Activated T-cell treated with anti-CD3 and anti-CD28 coated beads, Interleukin-2, amount 50 U/mL, for 72 hours (primary cell): ENCODE results near the gene RNF138. TPM values are rescaled to one million over a fixed set of nuclear protein-coding genes. Genes with fewer than 3 reads are reported as not detected.
A peak's percentile ranks its signal among the peaks of the same experiment; 100 is the strongest.

ENCODE experiments used
- ATAC-seq, 2 donors: fragments of 150-1000 bp; cut with Tn5 transposase; replicated peaks in 1 of 2; 2 replicates each; pipeline ENCODE4 v1.10.0; 2021; ENCODE audit warnings: moderate library complexity in 2 of 2, mild to moderate bottlenecking in 1 of 2
- DNase-seq, 2 donors: peaks; one replicate each; pipeline ENCODE4 v3.0.0; 2021 to 2022; ENCODE audit warnings: mixed read lengths in 1 of 2
- H3K27ac Mint-ChIP-seq: one replicate; pipeline ENCODE4 v1.8.0; 2022; ENCODE audit warnings: mild to moderate bottlenecking, moderate library complexity, mixed read lengths
- H3K27me3 Mint-ChIP-seq: one replicate; pipeline ENCODE4 v1.8.0; 2022; ENCODE audit warnings: low read depth, mixed read lengths
- H3K36me3 Mint-ChIP-seq, 2 donors: one replicate each; pipeline ENCODE4 v1.8.0; 2022; ENCODE audit warnings: mixed read lengths in 2 of 2, mild to moderate bottlenecking in 1 of 2; ENCODE audit not compliant: insufficient read depth in 2 of 2
- H3K4me1 Mint-ChIP-seq: one replicate; pipeline ENCODE4 v1.8.0; 2022; ENCODE audit warnings: low read depth, mixed read lengths
- H3K4me3 Mint-ChIP-seq, 2 donors: one replicate each; pipeline ENCODE4 v1.8.0; 2022; ENCODE audit warnings: mild to moderate bottlenecking in 2 of 2, mixed read lengths in 2 of 2, moderate library complexity in 2 of 2
- H3K9me3 Mint-ChIP-seq, 2 donors: one replicate each; pipeline ENCODE4 v1.8.0; 2022; ENCODE audit warnings: mixed read lengths in 2 of 2
- total RNA-seq, 2 donors: library from RNA; stranded (reverse); gene quantifications; one replicate each; pipeline ENCODE4 v1.2.3, GENCODE V29; 2022

Gene RNF138
- total RNA-seq, 2 donors from 2014 or later, result 74.7 to 79.9 TPM

- no peak for DNase-seq
- H3K36me3 Mint-ChIP-seq, result peaks cover 10 to 28% of the 10 kb centered on the region in 2 donors
- no peaks in the 10 kb centered on the region for H3K9me3 Mint-ChIP-seq
- H3K4me3 Mint-ChIP-seq, result peak overlapping the region in 1 of 2 donors; percentile 65
- H3K27me3 Mint-ChIP-seq, result no peaks in the 10 kb centered on the region
- H3K27ac Mint-ChIP-seq, result peak overlapping the region; percentile 88
- ATAC-seq, result no peak
- peaks cover 60% of the 10 kb centered on the region for H3K4me1 Mint-ChIP-seq
Measured at GRCh38 chr18:32111706-32112105, 20.0 kb downstream of the RNF138 start.

GRCh38 chr18:32112826-32113225 is 21.2 kb downstream of the RNF138 start:
- no peak for DNase-seq
- Mint-ChIP-seq H3K9me3 (no peaks in the 10 kb centered on the region), H3K4me3 (no peak overlapping the region), H3K4me1 (peaks cover 59% of the 10 kb centered on the region), H3K27me3 (no peaks in the 10 kb centered on the region), H3K27ac (no peak overlapping the region), H3K36me3 (peaks cover 10 to 39% of the 10 kb centered on the region in 2 donors)
- ATAC-seq, result no peak

- no peak for DNase-seq
- H3K4me3 Mint-ChIP-seq, result no peak overlapping the region
- no peak for ATAC-seq
Measured at GRCh38 chr18:32114293-32114942, 22.7 kb downstream of the RNF138 start.

GRCh38 chr18:32122039-32122438 is 30.4 kb downstream of the RNF138 start:
- no peak for ATAC-seq
- Mint-ChIP-seq H3K9me3 (no peaks in the 10 kb centered on the region), H3K4me3 (no peak overlapping the region), H3K27me3 (no peaks in the 10 kb centered on the region), H3K36me3 (peaks cover 8 to 24% of the 10 kb centered on the region in 2 donors), H3K27ac (peak overlapping the region; percentile 38), H3K4me1 (peaks cover 7% of the 10 kb centered on the region)
- DNase-seq, result no peak

More at GRCh38 chr18:32114293-32114942, 22.7 kb downstream of the RNF138 start:
- H3K9me3 Mint-ChIP-seq, result no peaks in the 10 kb centered on the region
- peaks cover 43% of the 10 kb centered on the region for H3K4me1 Mint-ChIP-seq
- no peaks in the 10 kb centered on the region for H3K27me3 Mint-ChIP-seq
- H3K27ac Mint-ChIP-seq, result peak overlapping the region; percentile 2
- H3K36me3 Mint-ChIP-seq, result peaks cover 10 to 41% of the 10 kb centered on the region in 2 donors

DNA sequence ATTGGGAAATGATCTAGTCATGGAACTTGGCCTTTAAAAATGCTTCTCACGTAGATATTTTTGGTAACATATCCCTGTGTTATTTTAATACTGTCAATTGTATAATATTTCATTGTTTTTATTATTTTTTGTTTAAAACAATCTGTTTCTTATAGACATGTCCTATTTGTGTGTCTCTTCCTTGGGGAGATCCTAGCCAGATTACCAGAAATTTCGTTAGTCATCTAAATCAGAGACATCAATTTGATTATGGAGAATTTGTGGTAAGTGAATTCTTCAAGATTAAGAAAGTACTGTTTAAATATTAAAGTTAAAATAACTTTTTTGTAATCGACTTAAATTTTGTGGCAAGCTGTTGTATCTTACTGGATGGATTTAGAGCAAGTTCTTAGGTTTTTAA is 34.9 kb downstream of the RNF138 start:
- Mint-ChIP-seq H3K36me3 (peaks cover 5 to 22% of the 10 kb centered on the region in 2 donors), H3K27ac (peak overlapping the region; percentile 65)

GRCh38 chr18:32135625-32136024 is 44.0 kb downstream of the RNF138 start:
- Mint-ChIP-seq H3K27me3 (no peaks in the 10 kb centered on the region), H3K4me1 (peaks cover 6% of the 10 kb centered on the region), H3K9me3 (no peaks in the 10 kb centered on the region), H3K36me3 (peaks cover 0 to 3% of the 10 kb centered on the region in 2 donors), H3K4me3 (no peak overlapping the region), H3K27ac (no peak overlapping the region)
- ATAC-seq (no peak), DNase-seq (no peak)

More for the DNA sequence above, 34.9 kb downstream of the RNF138 start:
- H3K27me3 Mint-ChIP-seq, result no peaks in the 10 kb centered on the region
- H3K4me3 Mint-ChIP-seq, result no peak overlapping the region
- DNase-seq, result no peak
- no peaks in the 10 kb centered on the region for H3K4me1 Mint-ChIP-seq
- no peak for ATAC-seq
- H3K9me3 Mint-ChIP-seq, result no peaks in the 10 kb centered on the region

DNA sequence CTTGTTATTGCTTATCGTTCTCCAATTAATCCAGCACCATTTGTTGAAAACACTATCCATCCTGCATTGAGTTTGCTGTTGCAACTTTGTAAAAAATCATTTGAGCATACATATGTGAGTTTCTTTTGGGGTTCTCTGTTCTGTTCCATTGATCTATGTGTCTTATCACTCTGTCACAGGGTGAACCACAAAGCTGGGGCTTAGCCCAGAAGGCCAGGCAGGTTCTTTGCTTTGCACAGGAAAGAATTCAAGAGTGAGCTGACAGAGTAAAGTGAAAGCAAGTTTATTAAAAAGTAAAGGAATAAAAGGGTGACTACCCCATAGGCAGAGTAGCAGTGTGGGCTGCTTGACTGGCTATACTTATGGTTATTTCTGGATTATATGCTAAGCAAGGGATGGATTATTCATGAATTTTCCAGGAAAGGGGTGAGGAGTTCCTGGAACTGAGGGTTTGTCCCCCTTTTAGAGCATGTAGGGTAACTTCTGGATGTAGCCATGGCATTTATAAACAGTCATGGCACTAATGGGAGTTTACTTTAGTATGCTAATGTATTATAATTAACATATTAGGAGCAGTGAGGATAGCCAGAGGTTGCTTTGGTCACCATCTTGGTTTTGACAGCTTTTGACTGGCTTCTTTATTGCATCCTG is 46.8 kb downstream of the RNF138 start:
- no peak for DNase-seq
- peak in 1 of 2 donors; percentile 9 for ATAC-seq
- no peaks in the 10 kb centered on the region for H3K27me3 Mint-ChIP-seq
- no peak overlapping the region for H3K27ac Mint-ChIP-seq
- peaks cover 6% of the 10 kb centered on the region for H3K4me1 Mint-ChIP-seq
- H3K36me3 Mint-ChIP-seq, result peaks cover 0 to 1% of the 10 kb centered on the region in 2 donors
- no peaks in the 10 kb centered on the region for H3K9me3 Mint-ChIP-seq
- H3K4me3 Mint-ChIP-seq, result no peak overlapping the region

DNA sequence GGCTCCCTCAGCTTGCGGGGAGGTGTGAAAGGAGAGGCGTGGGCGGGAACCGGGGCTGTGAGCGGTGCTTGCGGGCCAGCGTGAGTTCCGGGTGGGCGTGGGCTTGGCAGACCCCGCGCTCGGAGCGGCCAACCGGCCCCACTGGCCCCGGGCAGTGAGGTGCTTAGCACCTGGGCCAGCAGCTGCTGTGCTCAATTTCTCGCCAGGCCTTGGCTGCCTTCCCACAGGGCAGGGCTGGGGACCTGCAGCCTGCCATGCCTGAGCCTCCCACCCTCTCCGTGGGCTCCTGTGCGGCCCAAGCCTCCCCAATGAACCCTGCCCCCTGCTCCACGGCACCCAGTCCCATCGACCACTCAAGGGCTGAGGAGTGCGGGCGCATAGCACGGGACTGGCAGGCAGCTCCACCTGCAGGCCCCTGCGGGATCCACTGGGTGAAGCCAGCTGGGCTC is 48.2 kb downstream of the RNF138 start:
- no peak for DNase-seq
- Mint-ChIP-seq H3K36me3 (peaks cover 0 to 1% of the 10 kb centered on the region in 2 donors), H3K9me3 (no peaks in the 10 kb centered on the region), H3K4me3 (no peak overlapping the region), H3K27me3 (no peaks in the 10 kb centered on the region), H3K27ac (no peak overlapping the region), H3K4me1 (peaks cover 6% of the 10 kb centered on the region)
- ATAC-seq, result no peak

DNA sequence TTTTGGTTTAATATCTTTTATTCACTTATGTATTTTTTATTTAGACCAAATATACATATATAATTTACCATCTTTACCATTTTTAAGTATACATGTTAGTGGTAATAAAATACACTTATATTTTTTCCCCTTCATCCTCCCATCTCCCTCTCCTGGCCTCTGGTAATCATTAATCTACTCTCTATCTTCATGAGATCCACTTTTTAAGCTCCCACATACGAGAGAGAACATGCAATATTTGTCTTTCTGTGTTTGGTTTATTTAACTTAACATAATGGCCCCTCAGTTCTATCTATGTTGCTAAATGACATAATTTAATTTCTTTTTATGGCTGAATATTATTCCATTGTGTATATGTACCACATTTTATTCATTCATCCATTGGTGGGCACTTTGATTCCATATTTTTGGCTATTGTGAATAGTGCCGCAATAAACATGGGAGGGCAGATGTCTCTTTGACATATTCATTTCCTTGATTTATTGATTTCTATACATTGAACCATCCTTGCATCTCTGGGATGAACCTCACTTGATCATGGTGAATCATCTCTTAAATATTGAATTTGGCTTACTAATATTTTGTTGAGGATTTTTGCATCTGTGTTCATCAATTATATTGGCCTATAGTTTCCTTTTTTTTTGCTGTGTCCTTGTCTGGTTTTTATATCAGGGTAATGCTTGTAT is 56.7 kb downstream of the RNF138 start:
- Mint-ChIP-seq H3K9me3 (no peaks in the 10 kb centered on the region), H3K4me1 (peaks cover 9% of the 10 kb centered on the region), H3K4me3 (no peak overlapping the region), H3K27me3 (no peaks in the 10 kb centered on the region), H3K27ac (no peak overlapping the region), H3K36me3 (no peaks in the 10 kb centered on the region)
- ATAC-seq (no peak), DNase-seq (no peak)

GRCh38 chr18:32152705-32153448 is 61.2 kb downstream of the RNF138 start:
- ATAC-seq, result peak; percentile 60 to 64
- H3K27ac Mint-ChIP-seq, result no peak overlapping the region
- peaks cover 16% of the 10 kb centered on the region for H3K4me1 Mint-ChIP-seq
- H3K9me3 Mint-ChIP-seq, result no peaks in the 10 kb centered on the region
- peak overlapping the region in 1 of 2 donors; percentile 38 for H3K4me3 Mint-ChIP-seq
- no peak for DNase-seq
- H3K36me3 Mint-ChIP-seq, result peaks cover 2 to 4% of the 10 kb centered on the region in 2 donors
- no peaks in the 10 kb centered on the region for H3K27me3 Mint-ChIP-seq

- ATAC-seq (no peak), DNase-seq (no peak)
- H3K4me1 Mint-ChIP-seq, result peaks cover 23% of the 10 kb centered on the region
- H3K36me3 Mint-ChIP-seq, result peaks cover 2 to 4% of the 10 kb centered on the region in 2 donors
- no peaks in the 10 kb centered on the region for H3K9me3 Mint-ChIP-seq
- H3K27ac Mint-ChIP-seq, result no peak overlapping the region
- H3K4me3 Mint-ChIP-seq, result no peak overlapping the region
- H3K27me3 Mint-ChIP-seq, result no peaks in the 10 kb centered on the region
Measured at GRCh38 chr18:32156855-32157254, 65.2 kb downstream of the RNF138 start.

DNA sequence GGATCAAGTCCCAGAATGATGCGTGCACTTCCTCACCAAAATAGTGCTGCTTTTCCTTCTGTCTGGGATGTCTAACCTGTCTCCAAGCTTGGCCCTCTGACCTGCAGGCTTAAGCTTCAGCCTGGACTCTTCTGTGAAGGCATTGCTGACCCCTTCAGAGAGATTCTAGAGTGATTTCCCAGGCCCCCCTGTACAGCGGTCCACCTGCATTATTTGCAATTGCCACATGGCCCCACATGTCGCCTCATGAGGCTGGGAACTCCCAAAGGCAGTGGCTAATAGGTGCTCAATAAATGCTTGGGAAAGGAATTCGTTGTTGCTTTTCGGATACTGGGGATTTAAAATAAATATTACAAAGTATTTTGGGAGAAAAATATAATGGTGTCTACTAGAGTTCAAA is 65.9 kb downstream of the RNF138 start:
- Mint-ChIP-seq H3K4me1 (peaks cover 22% of the 10 kb centered on the region), H3K9me3 (no peaks in the 10 kb centered on the region), H3K4me3 (peak overlapping the region; percentile 61 to 64), H3K27ac (no peak overlapping the region), H3K36me3 (peaks cover 2 to 4% of the 10 kb centered on the region in 2 donors), H3K27me3 (no peaks in the 10 kb centered on the region)
- ATAC-seq (no peak), DNase-seq (no peak)
